ENCODE results near the gene ATP11A. TPM values are rescaled to one million over a fixed set of nuclear protein-coding genes. Genes with fewer than 3 reads are reported as not detected.
"Not testable (repeated sequence)": the region's sequence is repeated elsewhere in the genome, so short reads cannot be mapped to it uniquely, and the experiment has no call there.

Gene ATP11A
- total RNA-seq, 1 donor from 2014 or later = 211 TPM

- Mint-ChIP-seq H3K27ac (ENCODE audit: unreplicated experiment) (no peak overlapping the region), H3K9me3 (ENCODE audit: unreplicated experiment) (no peaks in the 10 kb centered on the region), H3K4me1 (ENCODE audit: unreplicated experiment) (peaks cover 16% of the 10 kb centered on the region), H3K27me3 (ENCODE audit: unreplicated experiment) (peaks cover 27% of the 10 kb centered on the region), H3K4me3 (ENCODE audit: unreplicated experiment) (no peak overlapping the region), H3K36me3 (ENCODE audit: low read depth, unreplicated experiment) (peaks cover 65% of the 10 kb centered on the region)
- TF ChIP-seq CTCF (IDR thresholded peaks at IDR 0.05; ENCODE audit: unreplicated experiment) = no peak
- no peak for DNase-seq (ENCODE audit: low spot score)
These were observed 179.6 kb downstream of the ATP11A start for GRCh38 chr13:112869202-112870050.

GRCh38 chr13:112870051-112870331 is 180.2 kb downstream of the ATP11A start:
- Mint-ChIP-seq H3K4me1 (ENCODE audit: unreplicated experiment) (peaks cover 17% of the 10 kb centered on the region), H3K27me3 (ENCODE audit: unreplicated experiment) (peaks cover 29% of the 10 kb centered on the region), H3K36me3 (ENCODE audit: low read depth, unreplicated experiment) (peaks cover 66% of the 10 kb centered on the region), H3K4me3 (ENCODE audit: unreplicated experiment) (no peak overlapping the region), H3K27ac (ENCODE audit: unreplicated experiment) (no peak overlapping the region), H3K9me3 (ENCODE audit: unreplicated experiment) (no peaks in the 10 kb centered on the region)
- no peak for DNase-seq (ENCODE audit: low spot score)
- no peak for TF ChIP-seq CTCF (IDR thresholded peaks at IDR 0.05; ENCODE audit: unreplicated experiment)

GRCh38 chr13:112870737-112871287 is 181.0 kb downstream of the ATP11A start:
- DNase-seq (ENCODE audit: low spot score) = no peak
- peaks cover 30% of the 10 kb centered on the region for H3K27me3 Mint-ChIP-seq (ENCODE audit: unreplicated experiment)
- H3K27ac Mint-ChIP-seq (ENCODE audit: unreplicated experiment) = no peak overlapping the region
- peaks cover 71% of the 10 kb centered on the region for H3K36me3 Mint-ChIP-seq (ENCODE audit: low read depth, unreplicated experiment)
- TF ChIP-seq CTCF (IDR thresholded peaks at IDR 0.05; ENCODE audit: unreplicated experiment) = no peak
- H3K4me3 Mint-ChIP-seq (ENCODE audit: unreplicated experiment) = no peak overlapping the region
- no peaks in the 10 kb centered on the region for H3K9me3 Mint-ChIP-seq (ENCODE audit: unreplicated experiment)
- peaks cover 18% of the 10 kb centered on the region for H3K4me1 Mint-ChIP-seq (ENCODE audit: unreplicated experiment)

- H3K27ac Mint-ChIP-seq (ENCODE audit: unreplicated experiment) = no peak overlapping the region
- no peaks in the 10 kb centered on the region for H3K9me3 Mint-ChIP-seq (ENCODE audit: unreplicated experiment)
- peak overlapping the region; percentile 47 for H3K4me3 Mint-ChIP-seq (ENCODE audit: unreplicated experiment)
- peaks cover 28% of the 10 kb centered on the region for H3K27me3 Mint-ChIP-seq (ENCODE audit: unreplicated experiment)
- H3K4me1 Mint-ChIP-seq (ENCODE audit: unreplicated experiment) = peaks cover 18% of the 10 kb centered on the region
- DNase-seq (ENCODE audit: low spot score) = no peak
- H3K36me3 Mint-ChIP-seq (ENCODE audit: low read depth, unreplicated experiment) = peaks cover 67% of the 10 kb centered on the region
- TF ChIP-seq CTCF (IDR thresholded peaks at IDR 0.05; ENCODE audit: unreplicated experiment) = no peak
These were observed 181.9 kb downstream of the ATP11A start for GRCh38 chr13:112871742-112872141.

GRCh38 chr13:112872657-112873631 is 183.1 kb downstream of the ATP11A start:
- not testable (repeated sequence) for DNase-seq (ENCODE audit: low spot score); H3K9me3 Mint-ChIP-seq (ENCODE audit: unreplicated experiment)
- peaks cover 31% of the 10 kb centered on the region for H3K27me3 Mint-ChIP-seq (ENCODE audit: unreplicated experiment)
- H3K4me3 Mint-ChIP-seq (ENCODE audit: unreplicated experiment) = peak overlapping the region; percentile 24
- H3K4me1 Mint-ChIP-seq (ENCODE audit: unreplicated experiment) = peaks cover 18% of the 10 kb centered on the region
- H3K36me3 Mint-ChIP-seq (ENCODE audit: low read depth, unreplicated experiment) = peaks cover 64% of the 10 kb centered on the region
- H3K27ac Mint-ChIP-seq (ENCODE audit: unreplicated experiment) = peak overlapping the region; percentile 75

All from endothelial cell (in vitro differentiated cells).